ENCODE measurements around the gene CCNB1. TPM values are rescaled to one million over a fixed set of nuclear protein-coding genes. Genes with fewer than 3 reads are reported as not detected.

CCNB1 gene
- total RNA-seq, 6 experiments from 2014 or later, result 89.8 to 199 (median 169) TPM

DNA sequence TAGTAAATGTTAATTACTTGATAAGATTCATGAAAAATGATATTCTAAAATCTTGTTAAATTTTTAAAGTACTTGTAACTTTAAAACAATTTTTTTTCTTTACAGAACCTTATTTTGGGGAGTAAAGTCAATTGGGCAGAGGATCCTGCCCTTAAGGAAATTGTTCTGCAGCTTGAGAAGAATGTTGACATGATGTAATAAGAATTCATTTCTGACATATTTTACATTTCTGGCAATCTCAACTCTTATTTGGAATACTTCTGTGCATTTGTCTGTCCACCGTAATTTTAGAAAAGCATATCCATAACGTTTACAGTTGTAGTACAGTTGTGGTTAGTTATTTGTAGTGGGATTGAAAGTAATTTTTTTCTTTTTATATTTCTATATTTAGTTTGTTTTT is 42.7 kb downstream of the CCNB1 start:
- TF ChIP-seq, protein P1, sequence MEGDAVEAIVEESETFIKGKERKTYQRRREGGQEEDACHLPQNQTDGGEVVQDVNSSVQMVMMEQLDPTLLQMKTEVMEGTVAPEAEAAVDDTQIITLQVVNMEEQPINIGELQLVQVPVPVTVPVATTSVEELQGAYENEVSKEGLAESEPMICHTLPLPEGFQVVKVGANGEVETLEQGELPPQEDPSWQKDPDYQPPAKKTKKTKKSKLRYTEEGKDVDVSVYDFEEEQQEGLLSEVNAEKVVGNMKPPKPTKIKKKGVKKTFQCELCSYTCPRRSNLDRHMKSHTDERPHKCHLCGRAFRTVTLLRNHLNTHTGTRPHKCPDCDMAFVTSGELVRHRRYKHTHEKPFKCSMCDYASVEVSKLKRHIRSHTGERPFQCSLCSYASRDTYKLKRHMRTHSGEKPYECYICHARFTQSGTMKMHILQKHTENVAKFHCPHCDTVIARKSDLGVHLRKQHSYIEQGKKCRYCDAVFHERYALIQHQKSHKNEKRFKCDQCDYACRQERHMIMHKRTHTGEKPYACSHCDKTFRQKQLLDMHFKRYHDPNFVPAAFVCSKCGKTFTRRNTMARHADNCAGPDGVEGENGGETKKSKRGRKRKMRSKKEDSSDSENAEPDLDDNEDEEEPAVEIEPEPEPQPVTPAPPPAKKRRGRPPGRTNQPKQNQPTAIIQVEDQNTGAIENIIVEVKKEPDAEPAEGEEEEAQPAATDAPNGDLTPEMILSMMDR (IDR thresholded peaks at IDR 0.05), result no peak
- no peak for DNase-seq
- no peak overlapping the region for H3K4me3 Mint-ChIP-seq
- no peak overlapping the region for H3K27ac Mint-ChIP-seq
- no peaks in the 10 kb centered on the region for H3K9me3 Mint-ChIP-seq
- peaks cover 22% of the 10 kb centered on the region for H3K4me1 Mint-ChIP-seq (ENCODE audit: low read depth)
- no peaks in the 10 kb centered on the region; the same call in 1 of the 2 replicates for H3K27me3 Mint-ChIP-seq (ENCODE audit: insufficient read depth)
- no peaks in the 10 kb centered on the region for H3K36me3 Mint-ChIP-seq (ENCODE audit: low read depth)

DNA sequence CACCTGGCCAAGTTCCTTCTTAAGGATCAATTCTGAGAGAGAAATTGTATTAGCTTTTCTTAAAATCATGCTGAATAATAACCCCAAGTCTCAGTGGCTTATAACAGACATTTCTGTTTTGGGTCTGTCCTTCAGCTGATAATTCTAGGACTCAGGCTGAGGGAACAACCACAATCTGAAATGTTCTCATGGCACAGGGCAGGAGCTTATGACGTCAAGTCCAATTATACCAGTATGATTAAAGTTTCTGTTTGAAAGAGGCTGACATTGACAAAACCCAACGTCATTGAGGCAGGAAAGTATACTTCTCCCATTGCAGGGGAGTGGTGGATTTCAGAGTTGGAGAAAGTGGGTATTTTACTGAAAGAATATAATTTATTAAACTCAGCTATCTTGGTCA is 44.2 kb downstream of the CCNB1 start:
- Mint-ChIP-seq H3K4me1 (ENCODE audit: low read depth) (peaks cover 26% of the 10 kb centered on the region), H3K27ac (no peak overlapping the region), H3K9me3 (no peaks in the 10 kb centered on the region), H3K4me3 (no peak overlapping the region), H3K36me3 (ENCODE audit: low read depth) (no peaks in the 10 kb centered on the region; the same call in 1 of the 2 replicates), H3K27me3 (ENCODE audit: insufficient read depth) (no peaks in the 10 kb centered on the region; the same call in 1 of the 2 replicates)
- TF ChIP-seq, protein P1 (IDR thresholded peaks at IDR 0.05), result no peak
- DNase-seq, result no peak

- H3K27me3 Mint-ChIP-seq (ENCODE audit: insufficient read depth), result no peaks in the 10 kb centered on the region; the same call in 1 of the 2 replicates
- H3K9me3 Mint-ChIP-seq, result no peaks in the 10 kb centered on the region
- no peaks in the 10 kb centered on the region; the same call in 1 of the 2 replicates for H3K36me3 Mint-ChIP-seq (ENCODE audit: low read depth)
- peaks cover 20% of the 10 kb centered on the region for H3K4me1 Mint-ChIP-seq (ENCODE audit: low read depth)
- no peak overlapping the region for H3K4me3 Mint-ChIP-seq
- TF ChIP-seq, protein P1 (IDR thresholded peaks at IDR 0.05), result no peak
- no peak overlapping the region for H3K27ac Mint-ChIP-seq
- DNase-seq, result no peak
Measured at GRCh38 chr5:69212022-69212421, 45.1 kb downstream of the CCNB1 start.

- Mint-ChIP-seq H3K27ac (peak overlapping the region; percentile 58), H3K4me1 (ENCODE audit: low read depth) (peaks cover 28% of the 10 kb centered on the region), H3K27me3 (ENCODE audit: insufficient read depth) (no peaks in the 10 kb centered on the region; the same call in 1 of the 2 replicates), H3K4me3 (no peak overlapping the region), H3K36me3 (ENCODE audit: low read depth) (no peaks in the 10 kb centered on the region; the same call in 1 of the 2 replicates), H3K9me3 (no peaks in the 10 kb centered on the region)
- DNase-seq, result peak; percentile 57
- TF ChIP-seq, protein P1 (IDR thresholded peaks at IDR 0.05), result no peak
Measured at GRCh38 chr5:69213513-69214215, 46.7 kb downstream of the CCNB1 start.

DNA sequence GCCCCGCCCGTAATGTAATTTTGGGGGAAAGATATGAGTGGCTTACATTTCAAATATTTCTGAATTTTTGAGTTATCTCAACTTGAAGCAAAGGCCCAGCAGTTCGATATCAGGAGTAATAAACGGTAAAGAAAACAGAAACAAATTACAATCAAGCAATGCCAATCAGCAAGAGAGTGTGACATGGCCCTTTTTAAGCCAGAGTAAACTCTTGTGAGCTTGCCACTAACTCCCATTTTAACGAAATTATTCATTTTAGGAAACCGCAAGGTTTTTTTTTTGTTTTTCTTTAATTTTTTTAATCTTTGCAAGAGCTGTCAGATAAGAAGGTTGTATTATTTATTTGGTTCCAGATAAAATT is 50.2 kb downstream of the CCNB1 start:
- TF ChIP-seq, protein P1 (IDR thresholded peaks at IDR 0.05), result no peak
- no peaks in the 10 kb centered on the region; the same call in 1 of the 2 replicates for H3K36me3 Mint-ChIP-seq (ENCODE audit: low read depth)
- H3K27ac Mint-ChIP-seq, result no peak overlapping the region
- no peaks in the 10 kb centered on the region for H3K9me3 Mint-ChIP-seq
- H3K27me3 Mint-ChIP-seq (ENCODE audit: insufficient read depth), result no peaks in the 10 kb centered on the region; the same call in 1 of the 2 replicates
- H3K4me1 Mint-ChIP-seq (ENCODE audit: low read depth), result peaks cover 29% of the 10 kb centered on the region
- H3K4me3 Mint-ChIP-seq, result peak overlapping the region; percentile 100
- DNase-seq, result no peak
